HG02885 (cell line): ENCODE measurements around the gene SCMH1.
"Not testable (repeated sequence)": the region's sequence is repeated elsewhere in the genome, so short reads cannot be mapped to it uniquely, and the experiment has no call there.

ENCODE experiments used
- ATAC-seq: cut with Tn5 transposase; IDR thresholded peaks from one replicate; pipeline ENCODE4 v1.9.1; 2021; ENCODE audit warnings: mild to moderate bottlenecking; ENCODE audit not compliant: unreplicated experiment, poor library complexity

SCMH1 gene

DNA sequence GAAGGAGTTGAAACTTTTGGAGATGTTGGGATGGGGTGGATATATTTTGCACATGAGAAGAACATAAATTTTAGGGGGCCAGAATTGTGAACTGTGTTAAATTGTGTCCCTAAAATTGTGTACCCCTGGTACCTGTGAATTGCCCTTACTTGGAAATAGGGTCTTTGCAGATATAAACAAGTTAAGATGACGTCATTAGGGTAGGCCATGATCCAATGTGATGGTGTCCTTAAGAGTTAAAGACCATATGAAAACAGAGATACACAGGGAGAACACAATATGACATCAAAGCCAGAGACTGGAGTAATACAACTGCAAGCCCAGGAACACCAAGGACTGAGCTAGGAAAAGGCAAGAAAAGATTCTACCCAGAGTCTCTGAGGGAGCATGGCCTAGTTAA, 24.0 kb downstream of the SCMH1 start:
- no peak for ATAC-seq

DNA sequence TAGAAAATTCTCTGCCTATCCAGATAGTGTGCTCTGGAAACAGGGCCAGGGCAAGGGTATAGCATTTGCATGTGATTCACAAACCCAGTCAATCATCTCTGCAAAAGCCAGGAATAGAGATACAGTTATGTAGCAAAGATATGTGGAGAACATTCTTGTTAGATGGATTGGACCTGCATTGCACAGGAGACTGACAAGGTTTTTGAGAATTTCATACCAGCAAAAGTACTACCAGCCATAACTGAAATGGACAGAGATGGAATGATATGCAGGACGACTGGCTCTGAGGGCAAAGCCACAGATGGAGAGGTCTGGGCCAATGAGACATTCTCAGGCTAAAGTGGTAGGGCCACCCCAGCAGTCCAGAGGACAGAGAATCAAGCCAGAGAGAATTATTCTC, 24.7 kb downstream of the SCMH1 start:
- no peak for ATAC-seq

DNA sequence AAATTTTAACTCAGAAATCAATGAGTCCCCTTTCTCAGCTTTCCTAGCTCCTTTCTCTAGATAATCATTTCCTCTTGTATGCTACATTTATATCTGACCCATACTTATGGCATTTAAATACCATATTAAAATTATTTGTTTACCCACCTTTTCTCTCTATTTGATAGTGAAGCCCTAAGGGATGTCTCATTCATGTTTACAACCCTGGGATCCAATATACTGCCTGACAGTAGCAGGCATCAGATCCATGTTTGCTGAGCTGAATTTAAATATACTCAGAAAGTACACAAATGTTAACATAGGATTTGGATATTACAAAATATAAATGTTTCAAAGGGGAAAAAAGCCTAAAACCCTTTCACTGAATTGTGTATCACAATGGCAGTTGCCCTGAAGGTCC, 26.5 kb downstream of the SCMH1 start:
- ATAC-seq: no peak

GRCh38 chr1:41213341-41213740, 28.8 kb downstream of the SCMH1 start:
- no peak for ATAC-seq

DNA sequence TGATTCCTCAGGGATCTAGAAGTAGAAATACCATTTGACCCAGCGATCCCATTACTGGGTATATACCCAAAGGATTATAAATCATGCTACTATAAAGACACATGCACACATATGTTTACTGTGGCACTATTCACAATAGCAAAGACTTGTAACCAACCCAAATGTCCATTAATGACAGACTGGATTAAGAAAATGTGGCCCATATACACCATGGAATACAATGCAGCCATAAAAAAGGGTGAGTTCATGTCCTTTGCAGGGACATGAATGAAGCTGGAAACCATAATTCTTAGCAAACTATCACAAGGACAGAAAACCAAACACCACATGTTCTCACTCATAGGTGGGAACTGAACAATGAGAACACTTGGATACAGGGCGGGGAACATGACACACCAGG, 30.5 kb downstream of the SCMH1 start:
- not testable (repeated sequence) for ATAC-seq

- ATAC-seq: not testable (repeated sequence)
These were observed 35.1 kb downstream of the SCMH1 start for GRCh38 chr1:41207053-41207452.

DNA sequence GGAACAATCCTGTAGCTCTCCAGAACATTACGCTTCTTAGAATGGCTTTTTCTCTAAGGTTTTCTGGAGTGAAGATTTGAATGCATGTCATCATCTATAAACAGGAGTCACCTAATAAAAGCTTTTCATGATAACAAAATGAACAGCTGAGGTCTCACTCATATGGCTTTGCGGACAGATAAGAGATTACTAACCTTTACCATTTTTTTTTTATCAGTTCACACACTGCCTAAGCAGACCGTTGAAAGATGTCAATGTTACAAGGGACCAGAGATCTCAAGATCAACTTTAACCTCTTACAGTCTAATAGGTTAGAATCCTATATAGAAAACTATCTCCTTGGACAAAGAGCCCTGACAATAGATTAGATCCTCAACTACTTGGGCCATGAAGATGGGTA, 41.4 kb downstream of the SCMH1 start:
- no peak for ATAC-seq

GRCh38 chr1:41199375-41199774, 42.7 kb downstream of the SCMH1 start:
- no peak for ATAC-seq

- ATAC-seq: no peak
These were observed 49.5 kb downstream of the SCMH1 start for GRCh38 chr1:41192456-41193178.

DNA sequence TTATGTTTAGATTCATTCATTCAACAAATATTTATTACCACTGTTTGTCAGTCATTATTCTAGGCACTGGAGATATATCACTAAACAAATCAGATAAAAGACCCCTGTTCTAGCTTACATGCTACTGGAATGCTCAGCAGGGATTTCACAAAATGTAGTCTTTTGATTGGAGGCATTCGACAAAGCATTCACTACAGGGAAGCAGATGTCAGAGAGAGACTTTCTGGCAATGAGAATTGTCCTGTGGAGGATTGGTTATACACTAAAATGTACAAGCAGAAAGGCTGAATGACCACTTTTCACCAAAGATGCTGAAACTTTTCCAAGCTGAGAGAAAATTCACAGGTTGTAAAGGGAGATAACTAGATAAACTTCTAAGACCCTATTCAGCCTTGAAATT, 57.7 kb downstream of the SCMH1 start:
- ATAC-seq: no peak

- ATAC-seq: not testable (repeated sequence)
These were observed 63.9 kb downstream of the SCMH1 start for GRCh38 chr1:41178230-41178629.

DNA sequence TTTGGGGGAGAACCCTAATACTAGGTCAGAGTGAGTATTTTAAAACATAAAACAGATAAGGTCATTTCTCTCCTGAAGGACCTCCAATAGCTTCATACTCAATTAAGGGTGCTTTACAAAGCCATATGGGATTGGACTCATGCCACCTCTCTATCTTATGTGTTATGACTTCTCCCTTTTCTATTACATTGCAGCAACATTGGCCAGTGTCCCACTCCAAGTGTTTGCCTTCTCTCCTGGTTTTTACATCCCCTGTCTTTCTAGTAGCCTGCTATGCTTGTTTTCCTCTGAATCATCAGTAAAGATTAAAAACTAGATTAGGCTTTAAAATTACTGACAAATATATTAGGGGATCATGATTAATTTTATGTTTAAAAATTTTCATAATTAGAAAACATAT, 66.6 kb downstream of the SCMH1 start:
- no peak for ATAC-seq

- ATAC-seq: no peak
These were observed 67.9 kb downstream of the SCMH1 start for GRCh38 chr1:41174170-41174569.

GRCh38 chr1:41173651-41174050, 68.5 kb downstream of the SCMH1 start:
- no peak for ATAC-seq

DNA sequence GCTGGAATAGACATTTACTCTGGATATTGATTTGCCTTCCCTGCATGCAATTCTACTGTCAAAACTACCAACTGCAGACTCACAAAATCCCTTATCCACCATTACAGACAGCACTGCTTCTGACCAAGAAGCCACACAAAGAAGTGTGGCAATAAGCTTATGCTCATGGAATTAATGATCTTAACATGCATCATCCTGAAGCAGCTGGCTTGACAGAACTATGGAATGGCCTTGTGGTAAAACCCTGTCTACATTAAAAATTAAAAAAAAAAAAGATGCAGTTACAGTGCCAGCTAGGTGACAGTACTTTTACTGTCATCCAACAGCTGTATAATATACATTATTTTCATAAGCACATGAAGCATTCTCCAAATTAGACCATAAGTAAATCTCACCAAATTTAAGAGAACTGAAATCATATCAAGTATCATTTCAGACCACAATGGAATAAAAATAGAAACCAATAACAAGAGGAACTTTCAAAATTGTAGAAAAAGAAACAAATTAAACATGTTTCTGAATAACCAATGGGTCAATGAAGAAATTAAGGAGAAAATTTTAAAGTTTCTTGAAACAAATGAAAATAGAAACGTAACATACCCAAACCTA, 70.7 kb downstream of the SCMH1 start:
- no peak for ATAC-seq

GRCh38 chr1:41169799-41170180, 72.3 kb downstream of the SCMH1 start:
- no peak for ATAC-seq

- no peak for ATAC-seq
These were observed 72.9 kb downstream of the SCMH1 start for GRCh38 chr1:41169066-41169798.

DNA sequence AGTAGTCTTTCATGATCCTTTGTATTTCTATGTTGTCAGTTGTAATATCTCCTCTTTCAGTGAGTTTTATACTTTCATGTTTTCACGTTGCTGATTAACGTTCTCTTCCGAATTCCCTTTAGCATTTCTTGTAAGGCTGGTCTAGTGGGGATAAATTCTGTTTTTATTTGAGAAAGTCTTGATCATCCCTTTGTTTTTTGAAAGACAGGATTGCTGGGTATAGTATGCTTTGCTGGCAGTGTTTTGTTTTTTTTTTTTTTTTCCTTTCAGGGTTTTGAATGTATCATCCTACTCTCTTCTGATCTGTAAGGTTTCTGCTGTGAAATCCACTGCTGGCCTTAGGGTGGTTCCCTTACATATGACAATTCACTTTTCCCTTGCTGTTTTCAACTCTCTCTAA, 74.4 kb downstream of the SCMH1 start:
- no peak for ATAC-seq

- ATAC-seq: no peak
These were observed 77.4 kb downstream of the SCMH1 start for GRCh38 chr1:41164727-41165126.

GRCh38 chr1:41162441-41162840, 79.7 kb downstream of the SCMH1 start:
- ATAC-seq: no peak

GRCh38 chr1:41161846-41162245, 80.3 kb downstream of the SCMH1 start:
- ATAC-seq: no peak
